HG03097 (cell line): Measurements from ENCODE around the gene MARK2.

Source experiments
- ATAC-seq: cut with Tn5 transposase; IDR thresholded peaks from one replicate; pipeline ENCODE4 v1.9.1; 2021; ENCODE audit not compliant: unreplicated experiment, low FRiP score

Gene MARK2

GRCh38 chr11:63829823-63830489, 9.0 kb upstream of the MARK2 start:
- ATAC-seq, result no peak

- no peak for ATAC-seq
Observed at GRCh38 chr11:63831326-63831725, 7.6 kb upstream of the MARK2 start.

GRCh38 chr11:63832336-63832735, 6.6 kb upstream of the MARK2 start:
- ATAC-seq, result no peak

GRCh38 chr11:63833048-63833447, 5.9 kb upstream of the MARK2 start:
- no peak for ATAC-seq

- no peak for ATAC-seq
Observed at GRCh38 chr11:63834535-63835157, 4.3 kb upstream of the MARK2 start.

- no peak for ATAC-seq
Observed at GRCh38 chr11:63835158-63835545, 3.8 kb upstream of the MARK2 start.

GRCh38 chr11:63837027-63837688, 1.8 kb upstream of the MARK2 start:
- no peak for ATAC-seq

- no peak for ATAC-seq
Observed at GRCh38 chr11:63837739-63838138, 1.2 kb upstream of the MARK2 start.

GRCh38 chr11:63838150-63838677, 696 bp upstream of the MARK2 start:
- ATAC-seq, result no peak

GRCh38 chr11:63839508-63840355, 822 bp downstream of the MARK2 start:
- ATAC-seq, result no peak

GRCh38 chr11:63840356-63841060, 1.6 kb downstream of the MARK2 start:
- no peak for ATAC-seq

GRCh38 chr11:63841554-63841953, 2.6 kb downstream of the MARK2 start:
- no peak for ATAC-seq

- ATAC-seq, result no peak
Observed at GRCh38 chr11:63843041-63843440, 4.1 kb downstream of the MARK2 start.

- no peak for ATAC-seq
Observed at GRCh38 chr11:63844836-63845235, 5.9 kb downstream of the MARK2 start.

GRCh38 chr11:63845303-63845702, 6.4 kb downstream of the MARK2 start:
- no peak for ATAC-seq

- no peak for ATAC-seq
Observed at GRCh38 chr11:63845911-63846310, 7.0 kb downstream of the MARK2 start.

- no peak for ATAC-seq
Observed at GRCh38 chr11:63846897-63847296, 8.0 kb downstream of the MARK2 start.

- ATAC-seq, result no peak
Observed at GRCh38 chr11:63847363-63847762, 8.5 kb downstream of the MARK2 start.

GRCh38 chr11:63849691-63850090, 10.8 kb downstream of the MARK2 start:
- ATAC-seq, result no peak

GRCh38 chr11:63850920-63851319, 12.0 kb downstream of the MARK2 start:
- no peak for ATAC-seq
